ENCODE results near the gene ARHGAP45. TPM values are rescaled to one million over a fixed set of nuclear protein-coding genes. Genes with fewer than 3 reads are reported as not detected.

The ARHGAP45 gene
- total RNA-seq, 1 donor from 2014 or later, result 3.0 TPM

- peak overlapping the region; percentile 34 for H3K27ac Mint-ChIP-seq (ENCODE audit: unreplicated experiment)
- H3K4me2 ChIP-seq (ENCODE audit: low read length), result no peak overlapping the region
- H3K79me2 ChIP-seq (ENCODE audit: insufficient read depth, low read length), result no peaks in the 10 kb centered on the region
- H3K9me3 Mint-ChIP-seq (ENCODE audit: unreplicated experiment), result no peaks in the 10 kb centered on the region
- H3K4me3 Mint-ChIP-seq (ENCODE audit: unreplicated experiment), result peak overlapping the region; percentile 82
- H3K9me3 ChIP-seq (ENCODE audit: insufficient read depth, low read depth, low read length), result no peaks in the 10 kb centered on the region
- peaks cover 33% of the 10 kb centered on the region for H4K20me1 ChIP-seq (ENCODE audit: insufficient read depth, low read length)
- peaks cover 33% of the 10 kb centered on the region for H3K4me1 ChIP-seq (ENCODE audit: insufficient read depth, low read length)
- no peak overlapping the region for H3K9ac ChIP-seq (ENCODE audit: low read length)
- H3K27me3 Mint-ChIP-seq (ENCODE audit: low read depth, unreplicated experiment), result no peaks in the 10 kb centered on the region
- TF ChIP-seq EZH2 (IDR thresholded peaks at IDR 0.05; ENCODE audit: insufficient read depth, low read length) (no peak), CTCF (IDR thresholded peaks at IDR 0.05; ENCODE audit: insufficient read depth, low read depth, low read length) (no peak)
- no peak for DNase-seq (ENCODE audit: low read depth)
- peaks cover 13% of the 10 kb centered on the region for H3K36me3 ChIP-seq (ENCODE audit: insufficient read depth, low read length)
- H3K4me1 Mint-ChIP-seq (ENCODE audit: low read depth, unreplicated experiment), result peaks cover 19% of the 10 kb centered on the region
- FAIRE-seq, result no peak
- H3K4me3 ChIP-seq (ENCODE audit: insufficient read depth, low read depth, low read length), result no peak overlapping the region
- H2AFZ ChIP-seq (ENCODE audit: low read depth, low read length), result no peak overlapping the region
- H3K27ac ChIP-seq (ENCODE audit: low read depth, low read length), result no peak overlapping the region
- no peaks in the 10 kb centered on the region for H3K27me3 ChIP-seq (ENCODE audit: insufficient read depth, low read length)
- H3K36me3 Mint-ChIP-seq (ENCODE audit: low read depth, unreplicated experiment), result peaks cover 13% of the 10 kb centered on the region
Measured at GRCh38 chr19:1041835-1042685, 24.9 kb upstream of the ARHGAP45 start.

GRCh38 chr19:1042689-1043511 is 24.1 kb upstream of the ARHGAP45 start:
- H3K27ac ChIP-seq (ENCODE audit: low read depth, low read length), result no peak overlapping the region
- DNase-seq (ENCODE audit: low read depth) (no peak), FAIRE-seq (no peak)
- H3K9me3 Mint-ChIP-seq (ENCODE audit: unreplicated experiment), result no peaks in the 10 kb centered on the region
- H3K79me2 ChIP-seq (ENCODE audit: insufficient read depth, low read length), result no peaks in the 10 kb centered on the region
- no peak overlapping the region for H2AFZ ChIP-seq (ENCODE audit: low read depth, low read length)
- no peak for TF ChIP-seq CTCF (IDR thresholded peaks at IDR 0.05; ENCODE audit: insufficient read depth, low read depth, low read length)
- no peak for TF ChIP-seq EZH2 (IDR thresholded peaks at IDR 0.05; ENCODE audit: insufficient read depth, low read length)
- H3K9me3 ChIP-seq (ENCODE audit: insufficient read depth, low read depth, low read length), result no peaks in the 10 kb centered on the region
- H3K4me1 Mint-ChIP-seq (ENCODE audit: low read depth, unreplicated experiment), result peaks cover 17% of the 10 kb centered on the region
- no peak overlapping the region for H3K4me3 Mint-ChIP-seq (ENCODE audit: unreplicated experiment)
- H3K4me1 ChIP-seq (ENCODE audit: insufficient read depth, low read length), result peaks cover 28% of the 10 kb centered on the region
- H3K27ac Mint-ChIP-seq (ENCODE audit: unreplicated experiment), result peak overlapping the region; percentile 34
- H3K27me3 Mint-ChIP-seq (ENCODE audit: low read depth, unreplicated experiment), result no peaks in the 10 kb centered on the region
- peaks cover 11% of the 10 kb centered on the region for H3K36me3 Mint-ChIP-seq (ENCODE audit: low read depth, unreplicated experiment)
- H3K27me3 ChIP-seq (ENCODE audit: insufficient read depth, low read length), result no peaks in the 10 kb centered on the region
- H3K4me2 ChIP-seq (ENCODE audit: low read length), result no peak overlapping the region
- no peak overlapping the region for H3K9ac ChIP-seq (ENCODE audit: low read length)
- H3K4me3 ChIP-seq (ENCODE audit: insufficient read depth, low read depth, low read length), result no peak overlapping the region
- H3K36me3 ChIP-seq (ENCODE audit: insufficient read depth, low read length), result peaks cover 9% of the 10 kb centered on the region
- H4K20me1 ChIP-seq (ENCODE audit: insufficient read depth, low read length), result peaks cover 26% of the 10 kb centered on the region

Data from astrocyte (in vitro differentiated cells and primary cell).